ENCODE data around the gene SRXN1. TPM values are rescaled to one million over a fixed set of nuclear protein-coding genes. Genes with fewer than 3 reads are reported as not detected.
A peak's percentile ranks its signal among the peaks of the same experiment; 100 is the strongest.

SRXN1 gene
- total and polyA plus RNA-seq, 9 of the 15 experiments (the other 6 are each of a cell fraction or from before 2014, with no cell fraction given), result 6.8 to 36.4 (median 21.6) TPM

GRCh38 chr20:651713-652614 lies 1.0 kb downstream of the SRXN1 start (continued):
- TF ChIP-seq, protein P1, sequence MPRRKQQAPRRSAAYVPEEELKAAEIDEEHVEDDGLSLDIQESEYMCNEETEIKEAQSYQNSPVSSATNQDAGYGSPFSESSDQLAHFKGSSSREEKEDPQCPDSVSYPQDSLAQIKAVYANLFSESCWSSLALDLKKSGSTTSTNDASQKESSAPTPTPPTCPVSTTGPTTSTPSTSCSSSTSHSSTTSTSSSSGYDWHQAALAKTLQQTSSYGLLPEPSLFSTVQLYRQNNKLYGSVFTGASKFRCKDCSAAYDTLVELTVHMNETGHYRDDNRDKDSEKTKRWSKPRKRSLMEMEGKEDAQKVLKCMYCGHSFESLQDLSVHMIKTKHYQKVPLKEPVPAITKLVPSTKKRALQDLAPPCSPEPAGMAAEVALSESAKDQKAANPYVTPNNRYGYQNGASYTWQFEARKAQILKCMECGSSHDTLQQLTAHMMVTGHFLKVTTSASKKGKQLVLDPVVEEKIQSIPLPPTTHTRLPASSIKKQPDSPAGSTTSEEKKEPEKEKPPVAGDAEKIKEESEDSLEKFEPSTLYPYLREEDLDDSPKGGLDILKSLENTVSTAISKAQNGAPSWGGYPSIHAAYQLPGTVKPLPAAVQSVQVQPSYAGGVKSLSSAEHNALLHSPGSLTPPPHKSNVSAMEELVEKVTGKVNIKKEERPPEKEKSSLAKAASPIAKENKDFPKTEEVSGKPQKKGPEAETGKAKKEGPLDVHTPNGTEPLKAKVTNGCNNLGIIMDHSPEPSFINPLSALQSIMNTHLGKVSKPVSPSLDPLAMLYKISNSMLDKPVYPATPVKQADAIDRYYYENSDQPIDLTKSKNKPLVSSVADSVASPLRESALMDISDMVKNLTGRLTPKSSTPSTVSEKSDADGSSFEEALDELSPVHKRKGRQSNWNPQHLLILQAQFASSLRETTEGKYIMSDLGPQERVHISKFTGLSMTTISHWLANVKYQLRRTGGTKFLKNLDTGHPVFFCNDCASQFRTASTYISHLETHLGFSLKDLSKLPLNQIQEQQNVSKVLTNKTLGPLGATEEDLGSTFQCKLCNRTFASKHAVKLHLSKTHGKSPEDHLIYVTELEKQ (CRISPR knock-in tag; IDR thresholded peaks at IDR 0.05), result no peak
- TF ChIP-seq U2AF1 (optimal IDR thresholded peaks at IDR 0.05; ENCODE audit: low read depth, low read length) (no peak), SREBF2 (CRISPR knock-in tag; IDR thresholded peaks at IDR 0.05) (no peak), PCBP1 (IDR thresholded peaks at IDR 0.05; ENCODE audit: low read depth, low read length, poor library complexity, severe bottlenecking) (no peak), BCLAF1 (IDR thresholded peaks at IDR 0.05; ENCODE audit: borderline replicate concordance in 1 of 2, control insufficient read depth in 1 of 2, low read depth in 2 of 2, low read length in 1 of 2) (no peak), ZNF436 (CRISPR knock-in tag; IDR thresholded peaks at IDR 0.05) (no peak), SRF (CRISPR knock-in tag; IDR thresholded peaks at IDR 0.05) (no peak), MEF2D (tag; conservative IDR thresholded peaks at IDR 0.05; ENCODE audit: low read depth) (no peak), ZBTB7A (IDR thresholded peaks at IDR 0.05; ENCODE audit: borderline replicate concordance, control insufficient read depth, low read depth, low read length) (no peak; the same call in 1 of the 2 replicates), HEY1 (CRISPR knock-in tag; IDR thresholded peaks at IDR 0.05; ENCODE audit: borderline replicate concordance) (no peak), ZNF717 (CRISPR knock-in tag; IDR thresholded peaks at IDR 0.05) (no peak), ZNF76 (CRISPR knock-in tag; IDR thresholded peaks at IDR 0.05; ENCODE audit: borderline replicate concordance) (no peak), ZNF518B (CRISPR knock-in tag; IDR thresholded peaks at IDR 0.05) (no peak), ZNF263 (CRISPR knock-in tag; IDR thresholded peaks at IDR 0.05; ENCODE audit: borderline replicate concordance) (0 out of 2 replicates have a peak, but pooled peaks have one; percentile 9), RUNX1 (IDR thresholded peaks at IDR 0.05; ENCODE audit: low read depth) (no peak), TSC22D4 (tag; IDR thresholded peaks at IDR 0.05) (no peak)

All from K562 (cell line).